NCI-H748 treated with DMSO at 0.1 percent for 48 hours (cell line): ENCODE results near the gene CCDC71L.

Experiments
- DNase-seq: peaks from one replicate; lab custom pipeline; 2025; lab: John Stamatoyannopoulos, UW

Gene CCDC71L

DNA sequence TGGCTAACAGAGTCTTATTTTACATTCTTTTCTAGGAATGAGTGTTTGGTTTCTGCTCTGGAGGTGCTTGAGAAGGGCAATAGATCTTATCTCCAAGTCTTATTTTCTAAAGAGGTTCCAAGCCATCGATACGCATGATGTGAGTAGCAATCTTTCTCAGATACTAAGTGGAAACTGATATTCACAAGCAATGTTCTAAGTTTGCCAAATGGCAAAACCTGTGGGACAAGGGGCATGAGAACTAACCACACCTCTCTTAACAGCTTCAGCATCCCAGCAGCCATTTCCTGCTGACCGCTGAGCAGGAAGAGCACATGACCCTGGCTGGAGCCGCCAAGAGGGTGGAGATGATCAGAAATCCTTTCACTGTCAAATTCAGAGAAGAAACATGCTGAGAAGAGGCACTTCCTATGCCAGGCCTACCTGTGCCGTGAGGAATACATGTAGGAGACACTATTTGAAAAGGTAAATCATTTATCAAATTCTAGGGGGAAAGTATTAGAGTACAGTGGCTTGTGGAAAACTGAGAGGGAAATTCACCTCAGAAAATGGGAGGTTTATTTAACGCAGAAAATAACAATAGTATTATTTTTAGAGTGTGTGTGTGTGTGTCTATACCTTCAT lies 35.2 kb downstream of the CCDC71L start:
- DNase-seq: no peak

DNA sequence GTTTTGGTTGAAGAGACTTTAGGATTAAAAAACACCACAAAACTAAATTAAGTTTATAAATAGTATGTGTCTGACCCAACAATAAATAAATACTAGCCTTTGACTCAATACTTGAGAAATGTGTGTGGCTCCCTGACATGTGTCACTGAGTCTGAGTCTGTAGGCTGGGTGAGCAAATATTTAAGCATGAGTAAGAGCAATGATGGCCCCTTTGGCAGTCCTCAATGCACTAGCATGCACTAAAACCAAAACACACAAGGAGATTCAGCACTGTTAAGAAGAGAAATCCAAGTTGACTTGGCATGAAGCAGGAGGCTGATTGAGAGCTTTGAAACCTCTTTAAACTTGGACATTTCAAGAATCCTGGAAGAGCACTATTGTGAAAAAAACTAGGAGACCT lies 37.1 kb downstream of the CCDC71L start:
- DNase-seq: no peak

GRCh38 chr7:106623315-106623660 lies 37.7 kb downstream of the CCDC71L start:
- DNase-seq: no peak

GRCh38 chr7:106622654-106623314 lies 38.2 kb downstream of the CCDC71L start:
- DNase-seq: no peak

GRCh38 chr7:106621393-106622132 lies 39.4 kb downstream of the CCDC71L start:
- no peak for DNase-seq

- DNase-seq: no peak
These were observed 40.3 kb downstream of the CCDC71L start for GRCh38 chr7:106620676-106621075.

GRCh38 chr7:106620034-106620433 lies 40.9 kb downstream of the CCDC71L start:
- no peak for DNase-seq

- DNase-seq: no peak
These were observed 41.7 kb downstream of the CCDC71L start for GRCh38 chr7:106619213-106619612.

DNA sequence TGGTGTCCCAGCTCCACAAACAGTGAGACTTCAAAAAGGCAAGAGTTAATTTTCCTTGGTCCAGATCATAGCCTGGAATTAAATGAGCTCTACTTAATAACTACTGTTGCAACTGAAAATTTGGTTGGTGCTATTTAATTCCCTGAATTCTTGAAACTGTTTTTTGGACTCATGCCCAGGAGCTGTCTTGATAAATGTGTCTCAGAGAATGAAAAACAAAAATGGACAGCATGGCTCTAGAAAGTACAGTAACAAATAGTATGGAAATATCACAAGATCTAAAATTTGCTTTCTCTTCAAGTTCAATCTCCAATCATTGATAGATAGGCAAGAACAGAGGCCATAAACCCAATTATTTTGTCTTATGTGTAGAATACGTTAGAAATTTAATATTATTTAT lies 42.5 kb downstream of the CCDC71L start:
- DNase-seq: no peak

DNA sequence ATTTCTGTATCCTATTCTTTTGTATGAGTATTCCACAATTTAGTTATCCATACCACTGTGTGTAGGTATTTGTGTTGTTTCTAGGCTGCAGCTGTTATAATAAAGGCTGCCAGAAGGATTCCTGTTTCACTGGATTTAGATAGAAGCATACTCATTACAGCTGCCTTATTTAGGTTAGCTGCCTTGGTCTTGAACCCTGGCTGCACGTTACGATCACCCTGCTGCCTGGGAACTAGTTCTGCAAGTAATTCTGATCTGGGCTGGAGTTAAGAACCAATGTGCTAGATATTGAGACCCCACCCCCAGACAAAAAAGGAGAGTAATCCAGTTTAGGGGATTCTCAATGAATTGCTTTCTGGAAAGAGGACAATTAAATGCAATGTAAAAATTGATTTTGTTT lies 43.1 kb downstream of the CCDC71L start:
- no peak for DNase-seq

DNA sequence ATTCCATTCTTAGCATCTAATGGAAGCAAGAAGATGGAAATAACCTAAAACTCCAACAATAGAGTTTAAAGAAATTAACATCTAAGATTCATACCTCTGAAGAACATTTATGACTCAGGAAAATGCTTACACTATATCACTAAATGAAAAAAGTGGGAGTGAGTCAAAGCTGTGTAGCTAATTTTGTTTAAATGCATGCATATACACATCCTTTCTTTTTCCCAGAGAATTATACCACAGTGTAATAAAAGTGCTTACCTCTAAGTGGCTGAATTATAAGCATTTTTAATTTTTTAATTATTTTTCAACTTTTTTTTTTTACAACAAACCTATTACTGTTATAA lies 44.3 kb downstream of the CCDC71L start:
- no peak for DNase-seq

DNA sequence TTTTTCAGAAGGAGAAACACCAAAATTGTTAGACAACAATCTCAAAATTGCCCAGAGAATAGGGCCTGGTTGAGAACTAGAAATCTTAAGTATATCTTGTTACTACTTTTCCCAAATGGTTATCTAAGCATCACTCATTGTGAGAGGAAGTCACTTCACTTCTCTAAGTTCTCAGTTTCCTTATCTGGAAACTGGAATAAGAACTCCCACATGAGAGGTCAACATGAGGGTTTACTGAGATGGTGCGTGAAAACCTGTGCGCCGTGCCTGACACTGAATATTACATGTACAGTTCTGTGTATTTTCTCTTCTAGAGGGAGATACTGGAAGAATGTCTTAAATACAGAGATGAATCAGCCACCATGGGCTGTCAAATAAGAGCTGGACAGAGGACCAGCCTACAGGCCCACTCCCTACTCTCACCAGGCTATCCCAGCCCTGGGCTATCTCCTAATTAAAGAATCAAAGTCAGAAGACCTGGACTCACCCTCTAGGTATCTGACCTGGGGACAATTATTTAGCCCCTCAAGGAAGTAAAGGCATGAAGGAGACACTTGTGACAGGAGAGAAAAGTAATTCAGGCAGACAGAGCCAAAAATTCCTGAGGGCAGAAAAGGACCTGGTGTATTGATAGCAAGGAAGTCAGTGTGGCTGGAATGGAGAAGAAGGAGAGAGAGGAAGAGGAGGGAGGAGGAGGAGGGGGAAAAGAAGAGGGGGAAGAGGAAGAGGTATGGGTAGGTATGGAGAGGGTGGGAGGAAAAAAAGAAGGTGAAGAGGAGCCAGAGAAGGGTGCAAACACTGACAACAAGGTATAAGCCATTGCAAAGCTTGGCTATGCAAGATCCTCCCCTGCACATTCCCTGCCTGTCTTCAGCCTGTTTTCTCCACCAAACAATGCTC lies 44.9 kb downstream of the CCDC71L start:
- DNase-seq: no peak

DNA sequence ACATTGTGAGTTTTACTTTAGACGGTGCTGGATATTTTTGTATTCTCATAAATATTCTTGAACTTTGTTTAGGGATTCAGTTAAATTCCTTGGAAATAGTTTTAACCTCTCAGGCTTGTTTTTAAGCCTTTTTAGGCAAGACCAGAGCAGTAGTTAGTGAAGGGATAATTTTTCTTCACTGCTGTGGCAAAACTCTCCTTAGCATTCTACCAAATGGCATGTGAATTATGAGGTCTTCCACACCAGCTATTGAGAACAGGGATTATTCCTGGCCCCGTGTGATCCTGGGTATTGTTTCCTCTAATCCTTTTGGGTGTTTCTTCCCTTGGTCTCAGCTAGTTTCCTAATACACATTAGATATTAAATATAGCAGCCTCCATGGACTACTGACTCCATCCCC lies 46.2 kb downstream of the CCDC71L start:
- DNase-seq: no peak

GRCh38 chr7:106613848-106614560 lies 47.0 kb downstream of the CCDC71L start:
- DNase-seq: no peak

GRCh38 chr7:106613279-106613678 lies 47.7 kb downstream of the CCDC71L start:
- DNase-seq: no peak

DNA sequence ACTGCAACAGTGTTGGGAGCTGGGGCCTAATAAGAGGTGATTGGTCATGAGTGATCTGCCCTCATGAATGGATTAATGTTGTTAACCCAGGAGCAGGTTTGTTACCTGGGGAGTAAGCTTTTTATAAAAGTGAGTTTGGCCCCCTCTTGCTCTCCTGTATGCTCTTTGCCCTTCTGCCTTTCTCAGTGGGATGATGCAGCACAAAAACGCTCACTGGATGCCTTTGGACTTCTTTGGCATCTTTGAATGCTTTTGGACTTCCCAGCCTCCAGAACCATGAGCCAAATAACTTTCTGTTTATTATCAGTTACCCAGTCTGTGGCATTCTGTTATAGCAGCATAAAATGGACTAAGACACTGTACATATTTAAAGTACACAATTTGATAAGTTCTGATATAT lies 48.5 kb downstream of the CCDC71L start:
- no peak for DNase-seq

DNA sequence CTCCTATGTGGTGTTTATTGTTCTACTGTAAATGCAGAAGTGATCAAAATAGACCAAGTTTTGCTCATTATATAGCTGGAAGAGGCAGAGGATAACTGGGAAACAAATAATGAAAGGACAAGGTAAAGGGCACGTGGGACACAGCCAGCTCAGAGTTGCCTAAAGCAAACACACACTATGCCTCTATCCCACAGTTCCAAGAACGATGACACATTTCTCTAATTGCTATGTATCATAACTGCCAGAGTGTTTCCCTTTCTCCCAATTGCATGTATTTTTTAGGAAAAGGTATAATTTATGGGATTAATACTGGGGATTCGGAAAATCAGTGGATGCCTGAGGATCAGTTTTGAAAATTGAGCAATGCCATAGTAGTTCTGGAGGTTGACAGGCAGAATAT lies 49.0 kb downstream of the CCDC71L start:
- no peak for DNase-seq

- DNase-seq: peak; percentile 77
These were observed 49.7 kb downstream of the CCDC71L start for GRCh38 chr7:106610996-106611886.

- DNase-seq: no peak
These were observed 51.5 kb downstream of the CCDC71L start for GRCh38 chr7:106609416-106609815.

- DNase-seq: no peak
These were observed 52.3 kb downstream of the CCDC71L start for GRCh38 chr7:106608661-106609060.
